HG03196 (cell line): Measurements from ENCODE around the gene TLL1.

Source experiments
- ATAC-seq: cut with Tn5 transposase; IDR thresholded peaks from one replicate; pipeline ENCODE4 v1.9.1; 2021; ENCODE audit not compliant: unreplicated experiment

Gene TLL1

DNA sequence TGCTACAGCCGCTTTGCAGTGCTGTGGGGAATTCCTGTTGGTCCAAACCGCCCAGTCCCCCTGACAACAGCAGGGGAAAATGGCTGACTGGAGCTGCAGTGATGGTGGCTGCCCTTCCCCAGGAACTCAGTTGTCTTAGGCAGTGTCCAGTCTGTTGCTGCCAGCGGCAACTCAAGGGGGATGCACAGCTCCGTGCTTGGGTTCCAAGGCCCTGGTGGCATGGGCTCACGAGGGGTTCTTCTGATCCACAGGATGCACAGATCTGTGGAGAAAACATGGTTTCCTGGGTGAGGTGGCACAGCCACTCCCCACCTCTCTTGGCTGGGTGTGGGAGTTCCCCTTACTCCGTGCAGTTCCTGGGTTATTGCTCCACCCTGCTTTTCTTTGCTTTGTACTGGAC is 261.2 kb downstream of the TLL1 start:
- ATAC-seq: no peak

DNA sequence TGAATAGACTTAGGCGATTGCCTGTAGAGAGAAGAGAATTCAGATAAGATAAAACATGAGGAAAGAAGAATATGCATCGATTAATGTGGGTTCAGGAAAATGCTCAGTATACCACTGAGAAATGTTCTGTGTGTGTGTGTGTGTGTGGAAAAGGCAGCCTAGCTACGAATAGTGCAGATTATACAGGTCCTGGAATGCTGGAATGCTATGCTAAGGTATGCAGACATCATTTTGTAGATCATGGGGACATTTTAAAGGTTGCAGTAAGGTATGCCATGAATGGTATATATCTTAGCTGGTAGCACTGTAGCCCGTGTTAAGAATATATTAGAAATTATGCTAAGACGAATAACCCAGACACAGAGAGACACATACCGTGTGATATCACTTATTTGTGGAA is 267.9 kb downstream of the TLL1 start:
- no peak for ATAC-seq

DNA sequence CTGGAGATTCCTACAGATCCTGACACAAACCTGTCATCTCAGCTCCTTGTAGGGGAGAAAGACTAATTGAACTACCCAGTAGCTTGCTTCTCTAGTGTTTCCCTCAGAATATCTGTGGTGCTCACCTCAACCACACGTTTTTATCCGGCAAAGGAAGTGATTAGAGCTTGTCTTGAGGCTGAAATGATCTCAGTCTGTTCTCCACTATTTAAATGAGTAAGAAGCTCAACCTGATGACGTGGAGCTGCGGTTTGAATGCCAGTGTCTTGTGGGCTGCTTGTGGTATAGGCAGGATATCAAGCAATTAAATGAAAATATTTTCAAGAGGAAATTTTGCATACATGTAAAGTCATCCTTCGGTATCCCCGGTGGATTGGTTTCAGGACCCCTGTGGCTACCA is 270.2 kb downstream of the TLL1 start:
- no peak for ATAC-seq

DNA sequence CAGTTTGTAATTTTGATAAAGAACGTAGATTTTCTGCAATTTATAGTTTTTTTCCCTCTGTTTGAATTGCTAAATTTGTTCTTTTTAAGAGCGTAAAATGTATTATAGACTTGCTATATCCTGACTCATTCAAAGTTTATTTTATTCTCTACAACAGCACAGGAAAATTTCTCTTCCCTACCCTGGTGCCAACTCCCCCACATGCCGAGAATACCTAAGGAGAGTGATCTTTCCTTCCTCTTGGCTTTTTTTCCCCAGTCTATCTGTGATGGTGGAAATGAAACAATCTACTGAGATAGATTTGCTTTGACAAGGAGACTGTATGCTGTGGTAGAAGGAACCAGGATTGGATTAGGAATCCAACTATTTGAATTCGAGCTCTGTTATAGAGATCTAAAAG is 271.6 kb downstream of the TLL1 start:
- no peak for ATAC-seq

DNA sequence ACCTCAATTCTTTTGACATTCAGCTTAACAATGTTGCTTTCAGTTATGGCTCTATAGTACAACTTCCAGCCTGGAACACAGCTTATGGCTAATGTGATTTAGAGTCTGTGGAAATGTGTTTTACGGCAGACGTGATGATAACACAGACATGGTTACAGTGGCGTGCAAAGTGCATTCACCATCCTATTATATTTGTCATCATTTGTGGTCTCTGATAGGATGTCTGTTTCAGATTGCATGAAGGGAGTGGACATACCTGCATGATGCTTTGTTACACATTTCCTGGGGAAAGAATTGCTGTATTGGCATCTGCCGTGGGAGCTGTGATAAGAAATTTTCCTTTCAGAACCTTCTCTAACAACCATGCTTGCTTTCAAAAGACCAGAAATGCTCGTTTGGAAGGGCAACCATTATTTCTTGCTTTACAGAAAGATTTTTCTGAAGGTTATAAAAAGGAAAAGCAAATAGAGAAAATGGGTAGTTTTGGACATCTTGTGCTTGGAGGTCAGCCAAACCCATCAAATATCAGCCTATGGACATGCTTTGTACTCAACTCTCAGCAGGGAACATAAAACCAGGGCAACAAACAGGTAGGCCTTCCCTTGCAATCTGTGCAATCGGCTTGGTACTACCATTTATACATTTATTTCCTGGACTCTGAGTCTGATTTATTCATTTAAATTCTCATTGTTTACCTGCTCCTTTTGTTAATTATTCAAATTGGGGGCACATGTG is 273.9 kb downstream of the TLL1 start:
- no peak for ATAC-seq
